Tibial nerve (tissue), 4 donors: ENCODE data around the gene NSFL1C.

Experiments
- CTCF ChIP-seq, 5 experiments: fragments of 200-600 bp in 3 of 5; fragments of 450-650 bp in 2 of 5; sonication (generic) in 3 of 5; IDR thresholded peaks; one replicate each; pipeline ENCODE4 v1.5.1; 2016 to 2019; ENCODE audit warnings: antibody characterized with exemption in 5 of 5, mild to moderate bottlenecking in 3 of 5, moderate library complexity in 2 of 5
- EP300 ChIP-seq, 2 donors: sonication (generic); formaldehyde crosslinking; IDR thresholded peaks; one replicate each; pipeline ENCODE4 v1.6.1; 2017; ENCODE audit warnings: antibody characterized with exemption in 2 of 2, mild to moderate bottlenecking in 1 of 2

GRCh38 chr20:1396264-1396663, 70.4 kb downstream of the NSFL1C start:
- TF ChIP-seq CTCF (IDR thresholded peaks at IDR 0.05) (no peak), EP300 (IDR thresholded peaks at IDR 0.05) (no peak)
